Measurements from ENCODE around the gene RAP2B. TPM values are rescaled to one million over a fixed set of nuclear protein-coding genes. Genes with fewer than 3 reads are reported as not detected.
"Not testable (repeated sequence)": the region's sequence is repeated elsewhere in the genome, so short reads cannot be mapped to it uniquely, and the experiment has no call there.

The RAP2B gene
- polyA plus RNA-seq, 3 donors, result 17.5 to 35.5 (median 24.7) TPM

DNA sequence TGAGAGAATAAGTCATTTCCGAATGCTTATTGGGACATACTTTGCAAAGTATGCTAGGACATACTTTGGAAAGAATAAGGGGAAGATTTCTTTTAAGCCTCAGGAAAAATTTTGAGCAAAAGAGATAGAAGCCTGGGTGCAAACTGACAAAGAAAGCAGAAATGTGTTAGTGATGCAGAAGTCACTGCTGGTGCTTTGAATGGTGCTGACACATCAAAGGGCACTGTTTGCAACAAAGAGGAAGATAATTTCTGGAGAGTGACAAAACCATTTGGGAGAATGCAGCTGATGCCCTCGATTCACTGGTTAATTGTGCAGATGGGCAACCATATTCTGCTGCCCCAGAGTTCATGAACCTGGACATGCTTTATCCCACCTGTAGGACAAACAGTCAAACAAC is 11.0 kb upstream of the RAP2B start:
- H3K79me2 ChIP-seq (ENCODE audit: insufficient read depth, low read length), result no peaks in the 10 kb centered on the region
- H3K4me3 Mint-ChIP-seq, result no peak overlapping the region
- intact Hi-C loops (cut with micrococcal nuclease), result no loop called here
- H3K4me3 ChIP-seq (replicated peaks in 1 of 3; ENCODE audit: low read depth in 2 of 3, low read length in 3 of 3), result no peak overlapping the region
- no peak overlapping the region for H3K4me2 ChIP-seq (replicated peaks; ENCODE audit: extremely low read depth, low read length, poor library complexity, severe bottlenecking)
- DNase-seq, result peak; percentile 44 to 52 (median 49)
- no peaks in the 10 kb centered on the region for H3K36me3 ChIP-seq (replicated peaks in 1 of 2; ENCODE audit: control insufficient read depth in 1 of 2, insufficient read depth in 2 of 2, low read length in 2 of 2)
- H3K4me1 ChIP-seq (ENCODE audit: control insufficient read depth in 1 of 2, insufficient read depth in 2 of 2, low read length in 2 of 2), result peaks cover 0 to 7% of the 10 kb centered on the region in 2 donors
- no peaks in the 10 kb centered on the region for H4K20me1 ChIP-seq (ENCODE audit: insufficient read depth, low read length)
- no peak overlapping the region for H3K27ac ChIP-seq (ENCODE audit: low read depth in 1 of 2, low read length in 2 of 2)
- TF ChIP-seq, protein P1, sequence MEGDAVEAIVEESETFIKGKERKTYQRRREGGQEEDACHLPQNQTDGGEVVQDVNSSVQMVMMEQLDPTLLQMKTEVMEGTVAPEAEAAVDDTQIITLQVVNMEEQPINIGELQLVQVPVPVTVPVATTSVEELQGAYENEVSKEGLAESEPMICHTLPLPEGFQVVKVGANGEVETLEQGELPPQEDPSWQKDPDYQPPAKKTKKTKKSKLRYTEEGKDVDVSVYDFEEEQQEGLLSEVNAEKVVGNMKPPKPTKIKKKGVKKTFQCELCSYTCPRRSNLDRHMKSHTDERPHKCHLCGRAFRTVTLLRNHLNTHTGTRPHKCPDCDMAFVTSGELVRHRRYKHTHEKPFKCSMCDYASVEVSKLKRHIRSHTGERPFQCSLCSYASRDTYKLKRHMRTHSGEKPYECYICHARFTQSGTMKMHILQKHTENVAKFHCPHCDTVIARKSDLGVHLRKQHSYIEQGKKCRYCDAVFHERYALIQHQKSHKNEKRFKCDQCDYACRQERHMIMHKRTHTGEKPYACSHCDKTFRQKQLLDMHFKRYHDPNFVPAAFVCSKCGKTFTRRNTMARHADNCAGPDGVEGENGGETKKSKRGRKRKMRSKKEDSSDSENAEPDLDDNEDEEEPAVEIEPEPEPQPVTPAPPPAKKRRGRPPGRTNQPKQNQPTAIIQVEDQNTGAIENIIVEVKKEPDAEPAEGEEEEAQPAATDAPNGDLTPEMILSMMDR (IDR thresholded peaks at IDR 0.05), result no peak
- no peaks in the 10 kb centered on the region for H3K36me3 Mint-ChIP-seq
- H2AFZ ChIP-seq (ENCODE audit: insufficient read depth, low read depth, low read length, poor library complexity, severe bottlenecking), result no peak overlapping the region
- peak overlapping the region in 4 of 7 donors; percentile 18 to 80 (median 62) for H3K27ac Mint-ChIP-seq
- peaks cover 0 to 3% (median 0%) of the 10 kb centered on the region in 3 donors for H3K27me3 Mint-ChIP-seq (ENCODE audit: low read depth in 3 of 3)
- no peaks in the 10 kb centered on the region for H3K9me3 ChIP-seq (replicated peaks in 1 of 2; ENCODE audit: control insufficient read depth in 1 of 2, insufficient read depth in 1 of 2, low read length in 2 of 2)
- H3K4me1 Mint-ChIP-seq, result peaks cover 5% of the 10 kb centered on the region
- H3K27me3 ChIP-seq (ENCODE audit: control insufficient read depth in 2 of 2, insufficient read depth in 2 of 2, low read length in 2 of 2), result no peaks in the 10 kb centered on the region
- WGBS (ENCODE audit: insufficient coverage), result 75% methylated on average over 2 of the region's 2 CpGs
- H3K9ac ChIP-seq (ENCODE audit: insufficient read depth, low read length, poor library complexity, severe bottlenecking), result no peak overlapping the region
- H3K9me3 Mint-ChIP-seq, result peaks cover 0 to 5% (median 2%) of the 10 kb centered on the region in 7 donors

DNA sequence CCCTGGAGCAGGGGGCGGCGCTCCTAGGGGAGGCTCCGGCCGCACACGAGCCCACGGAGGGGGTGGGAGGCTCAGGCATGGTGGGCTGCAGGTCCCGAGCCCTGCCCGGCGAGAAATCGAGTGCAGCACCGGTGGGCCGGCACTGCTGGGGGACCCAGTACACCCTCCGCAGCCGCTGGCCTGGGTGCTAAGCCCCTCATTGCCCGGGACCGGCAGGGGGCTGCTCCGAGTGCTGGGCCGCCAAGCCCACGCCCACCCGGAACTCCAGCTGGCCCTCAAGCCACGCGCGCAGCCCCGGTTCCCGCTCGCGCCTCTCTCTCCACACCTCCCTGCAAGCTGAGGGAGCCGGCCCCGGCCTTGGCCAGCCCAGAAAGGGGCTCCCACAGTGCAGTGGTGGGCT is 6.2 kb upstream of the RAP2B start:
- H3K27ac Mint-ChIP-seq; intact Hi-C loops (cut with micrococcal nuclease); H3K9ac ChIP-seq (ENCODE audit: insufficient read depth, low read length, poor library complexity, severe bottlenecking); H3K27me3 Mint-ChIP-seq (ENCODE audit: low read depth in 3 of 3); H3K36me3 ChIP-seq (replicated peaks in 1 of 2; ENCODE audit: control insufficient read depth in 1 of 2, insufficient read depth in 2 of 2, low read length in 2 of 2); H4K20me1 ChIP-seq (ENCODE audit: insufficient read depth, low read length); H3K27ac ChIP-seq (ENCODE audit: low read depth in 1 of 2, low read length in 2 of 2); H3K9me3 ChIP-seq (replicated peaks in 1 of 2; ENCODE audit: control insufficient read depth in 1 of 2, insufficient read depth in 1 of 2, low read length in 2 of 2); H3K9me3 Mint-ChIP-seq; DNase-seq; H3K27me3 ChIP-seq (ENCODE audit: control insufficient read depth in 2 of 2, insufficient read depth in 2 of 2, low read length in 2 of 2); H2AFZ ChIP-seq (ENCODE audit: insufficient read depth, low read depth, low read length, poor library complexity, severe bottlenecking); H3K79me2 ChIP-seq (ENCODE audit: insufficient read depth, low read length); H3K4me3 Mint-ChIP-seq; H3K36me3 Mint-ChIP-seq; H3K4me3 ChIP-seq (replicated peaks in 1 of 3; ENCODE audit: low read depth in 2 of 3, low read length in 3 of 3); H3K4me2 ChIP-seq (replicated peaks; ENCODE audit: extremely low read depth, low read length, poor library complexity, severe bottlenecking): not testable (repeated sequence)
- H3K4me1 ChIP-seq (ENCODE audit: control insufficient read depth in 1 of 2, insufficient read depth in 2 of 2, low read length in 2 of 2), result peaks cover 8 to 16% of the 10 kb centered on the region in 2 donors
- H3K4me1 Mint-ChIP-seq, result peaks cover 14% of the 10 kb centered on the region
- 97% methylated on average over 23 of the region's 29 CpGs for whole genome bisulfite sequencing (ENCODE audit: insufficient coverage)
